H9 (cell line): ENCODE data around the gene TRIOBP. TPM values are rescaled to one million over a fixed set of nuclear protein-coding genes. Genes with fewer than 3 reads are reported as not detected.
A peak's percentile ranks its signal among the peaks of the same experiment; 100 is the strongest.

Experiments
- DNase-seq: peaks from one replicate; pipeline ENCODE4 v3.0.0-alpha.2; 2017
- H2AFZ ChIP-seq: one replicate; pipeline ENCODE4 v1.6.1; 2013; ENCODE audit warnings: mild to moderate bottlenecking, low read length, control low read depth, moderate library complexity
- H2AK5ac ChIP-seq: 2 replicates; pipeline ENCODE4 v1.6.1; 2013; ENCODE audit warnings: low read length, control low read depth, mixed read lengths; ENCODE audit not compliant: insufficient read length
- H2BK120ac ChIP-seq: one replicate; pipeline ENCODE4 v1.6.1; 2013; ENCODE audit warnings: low read depth, mild to moderate bottlenecking, low read length, control low read depth, inconsistent platforms; ENCODE audit not compliant: poor library complexity, severe bottlenecking
- H2BK12ac ChIP-seq: 2 replicates; pipeline ENCODE4 v1.6.1; 2013; ENCODE audit warnings: low read length, control low read depth, mixed read lengths, low read depth; ENCODE audit not compliant: insufficient read length
- H2BK15ac ChIP-seq: 2 replicates; pipeline ENCODE4 v1.6.1; 2013; ENCODE audit warnings: low read depth, low read length, control low read depth
- H2BK20ac ChIP-seq: one replicate; pipeline ENCODE4 v1.6.1; 2013; ENCODE audit warnings: low read depth, mild to moderate bottlenecking, low read length, control low read depth, inconsistent platforms; ENCODE audit not compliant: poor library complexity, severe bottlenecking
- H2BK5ac ChIP-seq: 2 replicates; pipeline ENCODE4 v1.6.1; 2013; ENCODE audit warnings: low read length, control low read depth, mixed read lengths; ENCODE audit not compliant: insufficient read length
- H3K14ac ChIP-seq: 2 replicates; pipeline ENCODE4 v1.6.1; 2013; ENCODE audit warnings: low read length, control low read depth; ENCODE audit not compliant: insufficient read depth
- H3K18ac ChIP-seq: 2 replicates; pipeline ENCODE4 v1.6.1; 2013; ENCODE audit warnings: low read depth, mild to moderate bottlenecking, mixed read lengths, low read length, control low read depth; ENCODE audit not compliant: insufficient read length
- H3K23ac ChIP-seq: 2 replicates; pipeline ENCODE4 v1.6.1; 2013; ENCODE audit warnings: low read length, control low read depth, mixed read lengths, low read depth; ENCODE audit not compliant: insufficient read length
- H3K23me2 ChIP-seq: 2 replicates; pipeline ENCODE4 v1.6.1; 2013; ENCODE audit warnings: low read depth, mild to moderate bottlenecking, mixed read lengths, low read length, control low read depth; ENCODE audit not compliant: insufficient read length, poor library complexity, severe bottlenecking
- H3K27ac ChIP-seq: 2 replicates; pipeline ENCODE4 v1.5.1; 2013; ENCODE audit warnings: low read length, control low read depth, mixed read lengths, low read depth; ENCODE audit not compliant: insufficient read length
- H3K27me3 ChIP-seq: 2 replicates; pipeline ENCODE4 v1.6.1; 2013; ENCODE audit warnings: low read length, control low read depth, inconsistent platforms; ENCODE audit not compliant: insufficient read depth
- H3K4ac ChIP-seq: 2 replicates; pipeline ENCODE4 v1.6.1; 2013; ENCODE audit warnings: low read depth, mild to moderate bottlenecking, control low read depth, inconsistent platforms, low read length, moderate library complexity
- H3K4me1 ChIP-seq: 2 replicates; pipeline ENCODE4 v1.6.1; 2013; ENCODE audit warnings: low read length, control low read depth, inconsistent platforms; ENCODE audit not compliant: insufficient read depth
- H3K4me2 ChIP-seq: 2 replicates; pipeline ENCODE4 v1.6.1; 2013; ENCODE audit warnings: low read length, control low read depth, mixed read lengths; ENCODE audit not compliant: insufficient read length, insufficient read depth
- H3K56ac ChIP-seq: 2 replicates; pipeline ENCODE4 v1.6.1; 2013; ENCODE audit warnings: low read depth, mild to moderate bottlenecking, mixed read lengths, low read length, control low read depth; ENCODE audit not compliant: insufficient read length
- H3K79me1 ChIP-seq: 2 replicates; pipeline ENCODE4 v1.6.1; 2013; ENCODE audit warnings: low read depth, mild to moderate bottlenecking, moderate library complexity, low read length, control low read depth, inconsistent platforms; ENCODE audit not compliant: insufficient read depth, poor library complexity, severe bottlenecking
- H3K79me2 ChIP-seq: 2 replicates; pipeline ENCODE4 v1.6.1; 2013; ENCODE audit warnings: low read length, control low read depth, inconsistent platforms; ENCODE audit not compliant: insufficient read depth
- H3K9ac ChIP-seq: 2 replicates; pipeline ENCODE4 v1.6.1; 2013; ENCODE audit warnings: low read length, control low read depth, mixed read lengths; ENCODE audit not compliant: insufficient read length; ENCODE audit errors: extremely low read depth
- H3K9me3 ChIP-seq: one replicate; pipeline ENCODE4 v1.6.1; 2013; ENCODE audit warnings: low read depth, low read length, inconsistent platforms; ENCODE audit not compliant: control insufficient read depth
- H3T11ph ChIP-seq: one replicate; pipeline ENCODE4 v1.6.1; 2013; ENCODE audit warnings: mild to moderate bottlenecking, low read length, control low read depth, inconsistent platforms
- H4K20me1 ChIP-seq: one replicate; pipeline ENCODE4 v1.6.1; 2013; ENCODE audit not compliant: control insufficient read depth, insufficient read length, insufficient read depth
- H4K5ac ChIP-seq: 2 replicates; pipeline ENCODE4 v1.6.1; 2013; ENCODE audit warnings: low read depth, mild to moderate bottlenecking, mixed read lengths, low read length, control low read depth; ENCODE audit not compliant: insufficient read length
- H4K8ac ChIP-seq: replicated peaks from 2 replicates; pipeline ENCODE4 v1.6.1; 2013; ENCODE audit warnings: low read length, control low read depth, mixed read lengths, low read depth; ENCODE audit not compliant: insufficient read length
- H4K91ac ChIP-seq: 2 replicates; pipeline ENCODE4 v1.6.1; 2013; ENCODE audit warnings: low read depth, mild to moderate bottlenecking, moderate library complexity, mixed read lengths, low read length, control low read depth; ENCODE audit not compliant: insufficient read length
- H3K27ac Mint-ChIP-seq, 3 experiments: 2 replicates in 2 of 3; 3 replicates in 1 of 3; pipeline ENCODE4 v1.8.0; 2020 to 2021; ENCODE audit warnings: mixed read lengths in 3 of 3, mild to moderate bottlenecking in 1 of 3, moderate library complexity in 1 of 3
- H3K27me3 Mint-ChIP-seq: 2 replicates; pipeline ENCODE4 v1.8.0; 2021; ENCODE audit warnings: low read depth, mild to moderate bottlenecking, moderate library complexity, mixed read lengths
- H3K36me3 Mint-ChIP-seq, 3 experiments: 2 replicates in 2 of 3; 3 replicates in 1 of 3; pipeline ENCODE4 v1.8.0; 2020 to 2021; ENCODE audit warnings: low read depth in 3 of 3, mixed read lengths in 3 of 3; ENCODE audit not compliant: insufficient read depth in 1 of 3
- H3K4me1 Mint-ChIP-seq, 2 experiments: 2 replicates each; pipeline ENCODE4 v1.8.0; 2020; ENCODE audit warnings: mixed read lengths in 2 of 2
- H3K4me3 Mint-ChIP-seq, 2 experiments: 2 replicates in 1 of 2; 3 replicates in 1 of 2; pipeline ENCODE4 v1.8.0; 2020 to 2021; ENCODE audit warnings: mild to moderate bottlenecking in 2 of 2, mixed read lengths in 2 of 2, moderate library complexity in 1 of 2
- H3K9me3 Mint-ChIP-seq, 2 experiments: 2 replicates in 1 of 2; 3 replicates in 1 of 2; pipeline ENCODE4 v1.8.0; 2020; ENCODE audit warnings: mild to moderate bottlenecking in 2 of 2, mixed read lengths in 2 of 2, moderate library complexity in 1 of 2
- CTCF ChIP-seq: fragments of 200-600 bp; sonication (generic); conservative IDR thresholded peaks from 3 replicates; pipeline ENCODE4 v1.8.0; 2021; ENCODE audit warnings: antibody characterized with exemption, mild to moderate bottlenecking
- WGBS: extraction: QIAGEN DNeasy Blood & Tissue Kit; methylation state at CpG from one replicate; pipeline ENCODE4 v1.1.7; 2013; ENCODE audit warnings: missing lambda C conversion rate, low lambda C conversion rate, mixed read lengths; ENCODE audit not compliant: insufficient read length; ENCODE audit errors: extremely low coverage; 5-methylcytosine and 5-hydroxymethylcytosine counted together
- total RNA-seq: library from RNA; stranded (reverse); gene quantifications from 2 replicates; pipeline ENCODE4 v1.2.1, GENCODE V29; 2021

The TRIOBP gene
- total RNA-seq, 1 experiment from 2014 or later, result 52.7 TPM

GRCh38 chr22:37674951-37675929 lies 21.6 kb upstream of the TRIOBP start, which contains the start of gene LGALS1:
TSS of gene LGALS1 (plus strand) at chr22:37675636. CDS start at chr22:37675703, 67 bp downstream.
- peak within 1 kb of the TSS in 1 of 3 experiments; percentile 25; a peak in 1 of 7 replicates for H3K27ac Mint-ChIP-seq

More at GRCh38 chr22:37674951-37675929, 21.6 kb upstream of the TRIOBP start, which contains the start of gene LGALS1:
- no peaks in the 10 kb centered on the region for H3K4me1 ChIP-seq
- H4K20me1 ChIP-seq, result no peaks in the 10 kb centered on the region
- no peak within 1 kb of the TSS for H3K4ac ChIP-seq
- no peak within 1 kb of the TSS for H3T11ph ChIP-seq
- no peaks in the 10 kb centered on the region; a peak in 1 of 7 replicates for H3K36me3 Mint-ChIP-seq
- H3K79me2 ChIP-seq, result no peaks in the 10 kb centered on the region
- no peak within 1 kb of the TSS for H2BK5ac ChIP-seq
- peak within 1 kb of the TSS; percentile 76 for H3K4me2 ChIP-seq
- H3K27ac ChIP-seq, result no peak within 1 kb of the TSS
- peaks cover 3% of the 10 kb centered on the region for H3K23me2 ChIP-seq
- H3K4me1 Mint-ChIP-seq, result peaks cover 5 to 25% of the 10 kb centered on the region in 2 experiments
- no peak within 1 kb of the TSS for H2BK20ac ChIP-seq
- no peaks in the 10 kb centered on the region for H3K79me1 ChIP-seq
- no peaks in the 10 kb centered on the region for H3K9me3 ChIP-seq
- H4K91ac ChIP-seq, result no peak within 1 kb of the TSS
- no peak for TF ChIP-seq CTCF
- H4K5ac ChIP-seq, result no peak within 1 kb of the TSS
- peaks cover 7% of the 10 kb centered on the region for H3K27me3 Mint-ChIP-seq
- H3K18ac ChIP-seq, result peak within 1 kb of the TSS; percentile 25
- H3K9ac ChIP-seq, result no peak within 1 kb of the TSS
- H3K9me3 Mint-ChIP-seq, result no peaks in the 10 kb centered on the region
- H3K27me3 ChIP-seq, result no peaks in the 10 kb centered on the region
- H3K56ac ChIP-seq, result no peak within 1 kb of the TSS
- H2BK120ac ChIP-seq, result no peak within 1 kb of the TSS
- peak within 1 kb of the TSS; percentile 60 to 73 for H3K4me3 Mint-ChIP-seq
- H2AFZ ChIP-seq, result no peak within 1 kb of the TSS
- DNase-seq, result peak; percentile 86
- no CpG with 5 or more reads among the region's 34 CpGs for WGBS
- H2BK12ac ChIP-seq, result no peak within 1 kb of the TSS
- no peak within 1 kb of the TSS for H3K23ac ChIP-seq
- no peak within 1 kb of the TSS for H4K8ac ChIP-seq
- H3K14ac ChIP-seq, result no peak within 1 kb of the TSS
- no peak within 1 kb of the TSS for H2AK5ac ChIP-seq
- no peak within 1 kb of the TSS for H2BK15ac ChIP-seq
